RKO (cell line): ENCODE results near the gene LEAP2.
A peak's percentile ranks its signal among the peaks of the same experiment; 100 is the strongest.

Source experiments
- DNase-seq: peaks from one replicate; pipeline ENCODE4 v3.0.0-alpha.2; 2016; ENCODE audit warnings: low spot score

The LEAP2 gene

GRCh38 chr5:132877938-132878337, 4.5 kb downstream of the LEAP2 start:
- DNase-seq, result no peak

- peak; percentile 88 for DNase-seq
These were observed 9.9 kb downstream of the LEAP2 start for GRCh38 chr5:132883261-132883834.

GRCh38 chr5:132884548-132884947, 11.1 kb downstream of the LEAP2 start:
- DNase-seq, result no peak

GRCh38 chr5:132886064-132886823, 12.8 kb downstream of the LEAP2 start:
- no peak for DNase-seq

- no peak for DNase-seq
These were observed 13.8 kb downstream of the LEAP2 start for GRCh38 chr5:132887283-132887682.

GRCh38 chr5:132889501-132889900, 16.0 kb downstream of the LEAP2 start:
- no peak for DNase-seq

- no peak for DNase-seq
These were observed 17.3 kb downstream of the LEAP2 start for GRCh38 chr5:132890817-132891216.

- DNase-seq, result no peak
These were observed 22.3 kb downstream of the LEAP2 start for GRCh38 chr5:132895719-132896305.

- DNase-seq, result no peak
These were observed 23.2 kb downstream of the LEAP2 start for GRCh38 chr5:132896685-132897084.

- no peak for DNase-seq
These were observed 24.6 kb downstream of the LEAP2 start for GRCh38 chr5:132898094-132898493.

GRCh38 chr5:132901036-132901435, 27.6 kb downstream of the LEAP2 start:
- DNase-seq, result no peak

- DNase-seq, result no peak
These were observed 28.3 kb downstream of the LEAP2 start for GRCh38 chr5:132901730-132902129.

- peak; percentile 34 for DNase-seq
These were observed 32.5 kb downstream of the LEAP2 start for GRCh38 chr5:132905938-132906337.

GRCh38 chr5:132907161-132907560, 33.7 kb downstream of the LEAP2 start:
- no peak for DNase-seq

GRCh38 chr5:132909702-132910101, 36.2 kb downstream of the LEAP2 start:
- no peak for DNase-seq

- peak; percentile 45 for DNase-seq
These were observed 42.2 kb downstream of the LEAP2 start for GRCh38 chr5:132915681-132916080.

GRCh38 chr5:132916086-132916485, 42.6 kb downstream of the LEAP2 start:
- no peak for DNase-seq
